ENCODE results near the gene PLEKHG4.

The PLEKHG4 gene

DNA sequence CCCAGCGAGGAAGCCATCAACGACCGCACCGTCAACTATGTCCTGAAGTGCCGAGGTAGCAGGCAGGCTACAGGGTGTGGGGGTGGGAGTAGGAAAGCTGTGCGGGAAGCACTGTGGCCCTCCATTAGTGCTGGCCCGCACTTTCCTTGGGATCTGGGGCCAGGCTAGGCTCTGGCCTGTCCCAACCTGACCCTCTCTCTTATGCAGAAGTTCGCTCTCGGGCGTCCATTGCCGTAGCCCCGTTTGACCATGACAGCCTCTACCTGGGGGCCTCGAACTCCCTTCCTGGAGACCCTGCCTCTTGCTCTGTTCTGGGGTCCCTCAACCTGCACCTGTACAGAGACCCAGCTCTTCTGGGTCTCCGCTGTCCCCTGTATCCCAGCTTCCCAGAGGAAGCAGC lies 8.6 kb downstream of the PLEKHG4 start:
- DNase-seq, result no peak

DNA sequence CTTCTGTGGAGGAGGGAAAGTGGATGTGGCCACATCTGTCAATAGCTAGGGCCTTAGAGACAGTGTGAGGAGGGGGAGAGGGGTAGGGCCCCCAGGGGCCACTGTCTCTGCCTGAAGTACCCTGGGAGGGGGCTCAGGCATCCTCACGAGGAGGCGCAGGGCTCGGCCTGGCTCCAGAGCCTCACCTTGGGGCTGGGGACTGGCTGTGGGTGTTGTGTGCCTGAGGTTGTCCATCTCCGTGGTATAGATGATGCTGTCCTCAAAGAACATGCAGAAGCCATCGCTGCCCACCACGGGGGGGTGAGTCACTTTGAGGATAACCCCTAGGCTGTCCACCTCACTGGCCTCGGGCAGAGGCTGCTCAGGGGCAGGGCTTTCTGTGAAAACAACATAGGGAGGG lies 12.1 kb downstream of the PLEKHG4 start:
- no peak for DNase-seq

DNA sequence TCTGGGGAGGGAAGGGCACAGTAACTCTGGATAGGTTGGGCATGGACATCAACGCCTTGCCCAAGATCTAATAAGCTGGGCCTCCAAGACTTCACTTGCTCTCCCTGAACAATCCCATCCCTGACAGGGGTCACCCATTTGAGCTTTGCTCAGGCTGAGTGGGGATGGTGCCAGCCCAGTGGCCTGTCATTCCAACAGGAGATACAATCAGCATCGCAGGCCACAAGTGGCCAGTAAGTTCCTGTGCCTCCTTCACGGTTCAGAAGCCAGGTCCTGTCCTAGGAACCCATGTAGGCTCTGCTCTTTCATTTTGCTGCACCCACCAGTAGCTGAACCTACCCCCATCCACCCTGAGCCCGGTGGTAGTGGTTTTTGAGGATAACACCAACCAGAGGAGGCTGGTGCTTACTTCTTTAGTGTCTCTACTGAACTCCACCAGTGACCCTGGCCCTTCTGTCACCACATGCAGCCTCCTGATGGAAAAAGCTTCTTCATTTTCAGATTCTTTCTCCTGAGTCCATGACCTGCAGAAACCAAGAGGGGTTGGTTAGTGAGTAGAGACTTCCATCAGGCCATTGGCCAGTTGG lies 14.9 kb downstream of the PLEKHG4 start:
- no peak for DNase-seq

DNA sequence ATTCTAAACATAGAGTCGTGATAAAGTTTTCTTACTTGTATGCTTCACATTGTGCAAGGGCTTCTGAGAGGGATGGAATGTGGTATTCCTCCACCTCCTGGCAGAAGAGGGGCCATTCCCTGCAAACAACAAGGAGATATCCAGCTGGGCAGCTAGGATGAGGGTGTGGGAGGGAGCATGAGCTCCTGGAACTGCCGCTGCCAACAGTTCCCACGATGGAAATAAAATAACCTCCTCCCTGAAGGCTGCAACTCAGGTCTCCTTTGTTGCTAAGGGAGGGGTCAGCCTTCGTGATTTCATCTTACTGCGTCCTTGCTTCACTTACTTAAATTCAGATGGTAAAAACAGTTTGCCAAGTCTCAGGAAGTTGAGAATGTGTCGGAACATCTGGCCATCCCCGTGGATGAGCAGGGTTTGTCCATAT lies 15.6 kb downstream of the PLEKHG4 start:
- DNase-seq, result no peak

DNA sequence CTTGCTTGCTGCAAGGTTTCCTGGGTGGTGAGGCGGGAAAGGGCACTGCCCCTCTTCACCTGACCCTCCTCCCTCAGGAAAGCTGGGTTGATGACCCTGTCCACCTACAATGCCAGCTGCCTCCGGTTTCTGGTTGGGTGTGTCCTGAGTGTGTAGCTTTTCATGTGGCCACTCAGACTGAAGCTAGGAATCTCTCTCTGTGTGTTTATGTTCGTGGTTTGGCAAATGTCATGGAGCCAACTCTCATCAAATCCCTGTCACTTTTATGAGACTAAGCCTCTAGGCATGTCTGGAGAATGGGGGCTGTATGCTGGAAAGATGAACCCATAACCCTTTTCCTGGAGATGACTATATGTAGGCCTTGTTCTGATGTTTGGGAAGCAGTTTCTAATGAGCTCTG lies 17.1 kb downstream of the PLEKHG4 start:
- DNase-seq, result no peak

DNA sequence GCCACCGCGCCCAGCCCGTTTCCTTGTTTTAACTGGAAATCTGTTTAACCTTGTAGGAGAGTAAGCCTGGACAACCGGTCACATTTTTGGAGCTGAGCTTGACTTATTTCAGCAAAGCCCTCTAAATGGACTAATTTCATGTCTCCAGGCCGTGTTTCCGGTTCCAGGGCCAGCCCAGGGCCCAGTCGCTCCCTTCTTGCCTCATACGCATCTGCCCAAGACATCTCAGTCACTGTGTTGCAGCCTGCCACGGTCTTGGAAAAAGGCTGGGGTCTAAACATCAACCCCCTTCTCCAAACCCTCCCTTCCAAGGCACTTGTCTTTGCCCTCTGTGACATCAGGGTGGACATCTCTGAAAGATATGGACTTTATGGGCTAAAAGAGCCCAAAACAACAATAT lies 18.9 kb downstream of the PLEKHG4 start:
- DNase-seq, result no peak

DNA sequence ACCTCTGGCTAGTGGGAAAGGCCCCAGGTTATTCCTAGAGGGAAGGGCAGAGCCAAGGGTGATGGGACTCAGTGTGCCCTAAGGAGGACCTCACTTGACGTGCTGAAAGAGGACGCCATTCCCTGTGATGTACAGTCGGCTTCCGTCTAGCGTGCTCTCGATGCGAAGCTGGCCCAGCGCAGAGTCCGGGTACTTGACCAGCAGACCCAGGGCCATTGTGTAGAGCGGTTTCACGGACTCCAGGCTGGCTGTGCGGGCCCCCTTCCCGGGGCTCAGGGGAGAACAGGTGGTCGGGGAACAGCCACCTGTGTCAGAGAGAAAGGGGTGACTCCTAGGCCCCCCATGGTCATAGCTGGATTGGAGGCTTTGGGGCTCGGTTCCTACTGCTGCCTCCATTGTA lies 19.9 kb downstream of the PLEKHG4 start:
- DNase-seq, result no peak

DNA sequence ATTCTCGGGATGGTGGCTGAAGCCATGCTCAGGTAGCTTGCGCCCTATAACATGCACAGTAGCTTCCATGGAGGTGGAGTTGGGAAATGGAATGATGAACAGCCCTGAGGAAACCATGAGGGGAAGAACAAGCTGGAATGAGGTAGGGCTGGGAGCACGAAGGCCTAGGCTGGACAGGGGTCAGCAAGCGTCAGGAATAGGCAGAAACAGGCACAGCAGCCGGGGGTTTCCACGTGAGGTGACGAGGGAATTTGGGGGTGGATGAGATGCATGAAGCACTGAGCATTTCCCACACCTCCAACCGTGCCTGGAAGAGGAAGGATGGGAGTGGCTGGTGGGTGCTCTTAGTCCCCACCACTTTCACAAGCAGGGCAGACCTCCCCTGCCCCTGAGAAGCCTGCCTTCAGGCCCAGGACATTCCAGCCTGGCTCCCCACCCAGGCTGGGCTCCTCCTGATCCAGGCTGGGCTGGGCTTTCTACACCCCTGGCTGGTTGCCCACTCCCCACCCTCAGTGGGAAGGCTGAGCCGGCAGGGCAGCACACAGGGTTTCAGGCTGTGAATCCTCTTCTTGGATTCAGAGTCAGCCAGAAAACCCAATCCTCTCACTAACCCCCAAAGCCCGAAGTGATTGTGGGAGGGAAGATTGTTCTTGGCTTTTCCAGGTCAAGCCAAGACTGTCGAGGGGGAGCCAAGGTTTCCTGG lies 21.9 kb downstream of the PLEKHG4 start:
- DNase-seq, result no peak

DNA sequence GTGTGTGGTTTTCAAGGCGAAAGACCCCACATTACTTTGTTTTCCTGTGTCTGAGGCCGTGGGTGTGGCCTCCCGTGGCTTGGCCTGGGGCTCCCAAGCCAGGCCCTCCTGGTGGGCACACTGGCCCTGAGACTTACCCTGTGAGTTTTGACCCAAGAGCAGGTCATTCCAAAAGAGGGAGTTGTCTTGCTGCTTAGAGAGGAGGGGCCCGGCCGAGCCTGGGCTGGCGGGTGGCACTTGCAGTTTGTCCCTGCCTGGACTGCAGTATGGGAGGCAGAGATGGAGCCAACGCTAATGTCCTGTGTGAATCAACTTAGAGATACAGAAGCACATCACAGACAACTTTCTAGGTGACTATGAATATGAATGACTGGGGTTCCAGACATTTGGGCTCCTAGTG lies 22.7 kb downstream of the PLEKHG4 start:
- no peak for DNase-seq

DNA sequence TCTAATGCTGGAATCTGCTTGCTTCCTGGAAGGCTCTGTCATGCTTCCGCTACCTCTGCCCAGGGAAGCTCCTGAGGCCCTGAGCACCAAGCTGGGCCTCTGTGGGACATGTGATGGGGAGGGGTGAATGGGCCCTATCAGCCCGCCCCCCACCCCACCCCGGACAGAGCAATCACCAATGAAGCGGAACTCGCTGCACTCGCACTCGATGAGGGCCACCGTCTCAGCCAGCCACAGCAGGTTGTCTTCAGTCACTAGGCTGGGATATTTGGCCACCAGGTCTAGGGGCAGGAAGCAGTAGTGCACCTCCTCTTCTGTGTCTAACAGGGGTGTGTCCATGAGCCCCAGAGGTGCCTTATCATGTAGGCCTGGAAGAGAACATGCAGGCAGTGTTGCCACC lies 23.6 kb downstream of the PLEKHG4 start:
- DNase-seq, result no peak

DNA sequence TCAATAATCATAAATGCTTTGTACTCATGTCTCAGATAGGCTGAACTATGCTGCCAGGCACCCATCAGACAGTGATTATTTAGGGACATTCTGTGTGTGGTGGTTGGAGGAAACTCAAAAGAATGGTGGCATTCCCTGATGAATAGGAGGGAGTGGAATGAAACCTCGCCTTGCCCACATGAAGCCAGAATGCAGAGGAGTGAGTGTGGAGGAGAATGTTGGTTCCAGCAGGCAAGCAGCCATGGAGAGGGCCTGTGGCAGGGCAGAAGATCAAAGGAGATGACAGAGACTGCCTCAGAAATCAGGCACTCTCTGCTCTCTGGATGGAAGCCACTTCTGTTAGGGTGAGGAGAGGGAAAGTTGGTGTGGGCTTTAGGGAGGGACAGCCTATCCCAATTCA lies 24.7 kb downstream of the PLEKHG4 start:
- no peak for DNase-seq

DNA sequence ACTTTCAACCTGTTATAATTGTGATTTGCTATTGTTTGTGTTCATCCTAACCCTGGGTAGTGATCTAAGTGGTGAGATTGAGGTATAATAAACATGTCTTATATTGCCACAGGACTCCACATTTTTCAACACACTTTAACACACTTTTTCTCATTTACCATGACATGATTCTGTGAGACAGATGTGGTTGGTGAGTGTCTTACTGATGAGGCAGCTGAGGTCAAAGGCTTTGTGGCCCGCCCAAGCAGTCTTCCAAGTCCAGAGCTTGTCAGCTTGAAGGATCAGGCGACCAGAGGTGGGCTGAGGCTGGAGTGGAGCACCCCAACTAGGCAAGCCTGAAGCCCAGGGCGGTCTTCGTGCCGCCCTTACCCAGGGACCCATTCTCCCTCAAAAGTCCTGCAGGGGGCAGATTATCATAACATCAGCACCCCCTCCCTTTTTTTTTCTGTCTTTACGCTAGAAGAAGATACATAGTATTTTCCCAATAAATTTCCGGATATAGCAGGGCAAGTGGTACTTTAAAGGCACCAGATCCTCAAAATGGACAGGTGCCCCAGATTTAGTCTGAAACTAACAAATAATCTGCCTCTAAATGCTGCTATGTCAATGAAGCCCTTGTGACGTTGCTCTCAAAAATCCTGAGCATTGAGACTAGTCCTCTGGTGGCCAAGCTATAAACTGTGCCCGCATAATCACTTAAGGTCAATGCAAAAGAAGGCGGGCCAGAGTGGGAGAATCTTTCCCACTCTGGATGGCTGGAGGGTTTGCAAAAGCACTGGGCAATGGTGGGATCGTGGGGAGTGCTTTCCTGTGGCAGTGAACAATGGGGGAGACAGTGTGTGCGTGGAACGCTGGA lies 26.1 kb downstream of the PLEKHG4 start:
- no peak for DNase-seq

DNA sequence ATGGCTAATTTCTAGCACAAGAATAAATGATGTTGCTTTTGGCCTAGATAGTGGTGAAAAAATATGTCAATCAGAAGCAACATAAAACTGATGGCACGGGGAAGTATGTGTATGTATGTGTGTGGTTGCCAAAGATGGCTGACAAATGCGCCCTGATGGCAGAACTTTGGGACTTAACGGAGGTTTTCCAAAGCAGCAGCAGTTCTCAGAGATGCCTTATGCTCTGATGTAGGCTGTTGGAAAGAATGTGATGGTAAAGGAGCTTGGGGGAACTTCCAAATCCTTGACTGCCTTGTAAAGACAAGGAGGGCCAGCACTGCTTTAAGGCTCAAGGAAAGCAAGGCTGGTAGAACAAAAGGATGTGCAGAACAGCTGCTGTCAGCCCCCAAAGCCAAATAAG lies 31.2 kb downstream of the PLEKHG4 start:
- no peak for DNase-seq

DNA sequence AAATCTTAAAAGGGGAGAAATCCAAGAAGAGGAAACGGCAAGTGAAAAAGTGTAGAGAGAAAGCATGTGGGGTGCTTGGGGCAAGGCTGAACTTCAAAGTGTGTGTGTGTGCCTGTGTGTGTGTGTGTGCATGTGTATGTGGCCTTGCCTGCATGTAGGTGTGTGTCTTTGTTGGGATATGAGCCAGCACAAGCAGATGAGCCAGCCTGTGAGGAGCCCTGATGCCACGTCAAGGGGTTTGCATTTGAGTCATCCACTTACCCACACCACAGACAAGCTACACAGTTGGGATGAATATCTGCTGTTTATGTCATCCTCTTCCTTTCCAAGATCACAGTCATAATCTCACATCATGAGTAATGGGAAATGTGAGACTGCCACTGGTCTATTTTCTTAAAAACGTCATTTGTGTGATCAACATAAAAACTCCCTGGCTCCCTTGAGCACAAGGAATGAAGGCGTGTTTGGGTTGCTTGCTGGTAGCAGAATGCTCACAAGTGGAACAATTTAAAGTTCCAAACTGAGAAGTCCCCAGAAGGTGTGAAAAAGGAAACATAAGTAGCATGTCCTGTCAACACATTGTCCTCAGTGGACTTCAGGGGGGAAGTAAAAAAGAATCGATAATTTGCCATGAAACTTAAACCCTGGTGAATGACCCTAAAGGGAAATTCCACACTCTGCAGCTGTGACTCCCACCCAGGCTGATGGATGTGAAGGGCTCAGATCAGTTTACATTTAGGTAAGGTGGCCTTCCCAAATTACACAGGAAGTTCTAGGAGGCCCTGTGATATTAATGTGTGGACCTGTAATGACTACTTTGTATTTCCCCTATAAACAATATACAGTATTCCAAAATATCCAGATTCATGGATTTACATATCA lies 32.5 kb downstream of the PLEKHG4 start:
- no peak for DNase-seq

DNA sequence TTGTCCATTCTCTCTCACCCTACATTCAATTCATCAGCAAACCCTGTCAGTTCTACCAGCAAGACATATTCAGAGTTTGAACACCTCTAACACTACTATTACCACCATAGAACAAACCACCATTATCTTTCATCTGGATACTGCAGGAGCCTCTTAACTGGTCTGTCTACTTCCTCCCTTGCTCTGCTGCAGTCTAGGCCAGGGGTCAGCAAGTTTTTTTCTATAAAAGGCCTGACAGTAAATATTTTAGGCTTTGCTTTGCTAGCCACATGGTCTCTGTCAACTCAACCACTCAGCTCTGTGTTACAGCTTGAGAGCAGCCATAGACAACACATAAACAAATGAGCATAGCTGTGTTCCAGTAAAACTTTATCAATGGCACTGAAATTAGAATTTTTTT lies 33.4 kb downstream of the PLEKHG4 start:
- no peak for DNase-seq

DNA sequence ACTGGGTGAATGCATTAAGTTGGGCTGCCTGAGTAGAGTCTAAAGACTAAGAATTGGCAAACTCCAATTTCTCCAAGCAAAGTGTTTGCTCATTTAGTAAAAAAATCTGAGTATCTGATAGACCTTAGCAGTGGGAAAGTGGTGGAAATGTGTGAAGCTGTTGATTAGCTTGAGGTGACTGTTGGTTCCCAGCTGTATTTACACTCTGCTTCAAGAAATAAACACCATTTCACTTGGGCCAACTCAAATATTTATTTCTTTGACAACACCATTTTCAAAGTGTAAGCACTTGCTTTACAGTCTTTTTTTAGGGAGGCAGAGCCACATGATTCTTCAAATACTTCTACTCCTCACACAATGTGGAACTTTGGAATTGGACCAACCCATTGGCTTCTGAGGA lies 38.5 kb downstream of the PLEKHG4 start:
- no peak for DNase-seq

DNA sequence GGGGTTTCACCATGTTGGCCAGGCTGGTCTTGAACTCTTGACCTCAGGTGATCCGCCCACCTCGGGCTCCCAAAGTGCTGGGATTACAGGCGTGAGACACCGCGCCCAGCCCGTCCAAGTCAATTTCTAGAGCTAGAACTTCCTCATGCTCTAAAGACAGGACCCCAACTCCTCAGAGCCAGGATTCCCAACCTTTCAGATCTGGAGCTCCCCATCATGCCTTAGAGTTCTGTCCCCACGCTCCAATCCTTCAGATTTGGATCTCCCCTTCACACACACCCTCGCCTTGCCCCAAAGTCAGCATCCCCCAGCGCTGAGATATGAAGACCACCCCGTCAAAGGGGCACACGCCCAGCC lies 46.8 kb downstream of the PLEKHG4 start:
- DNase-seq, result no peak

DNA sequence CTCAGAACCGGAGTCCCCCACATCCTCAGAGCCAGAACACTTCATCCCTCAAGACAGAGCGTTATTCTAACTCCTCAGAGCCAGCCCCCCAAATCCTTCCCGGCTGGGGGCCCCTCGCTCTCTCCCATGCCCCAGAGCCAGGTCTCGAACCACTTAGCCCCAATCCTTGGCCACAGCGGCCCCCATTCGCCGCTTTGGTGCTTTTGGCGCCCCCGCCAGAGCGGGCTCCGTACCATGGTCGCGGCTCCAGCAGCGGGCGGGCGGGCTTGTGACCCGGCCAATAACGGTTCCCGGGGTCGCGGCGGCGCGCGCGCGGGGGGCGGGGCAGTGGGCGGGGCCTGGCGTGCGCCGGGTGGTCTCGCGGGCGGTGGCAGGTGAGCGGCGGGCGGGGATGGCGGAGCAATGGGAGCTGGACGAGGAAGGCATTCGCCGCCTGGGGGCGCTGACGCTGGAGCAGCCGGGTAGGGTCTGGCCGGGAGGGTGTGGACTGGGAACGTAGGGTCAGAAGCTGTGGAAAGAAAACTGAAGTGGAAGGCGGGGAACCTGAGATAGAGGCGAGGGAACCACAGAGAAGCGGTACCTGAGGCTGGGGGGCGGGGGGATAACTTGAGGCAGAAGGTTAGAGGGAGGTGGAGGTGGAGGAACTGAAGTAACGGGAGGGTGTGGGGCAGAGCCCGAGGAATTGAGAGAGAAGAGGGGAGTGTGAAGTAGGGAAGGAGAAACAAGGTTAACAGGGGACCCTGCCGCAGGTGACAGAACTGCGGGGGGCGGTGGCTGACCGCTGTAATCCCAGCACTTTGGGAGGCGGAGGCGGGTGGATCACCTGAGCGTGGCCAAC lies 47.4 kb downstream of the PLEKHG4 start, which contains the start of the genes KCTD19 and LRRC36:
Gene KCTD19 (minus strand): TSS at position 270 of the 838 bp plus-strand sequence. CDS start 34 bp downstream, at position 236.
Gene LRRC36 (plus strand): TSS at position 344 of the 838 bp plus-strand sequence. CDS start 48 bp downstream, at position 392.
- peak; percentile 56 to 69 for DNase-seq

DNA sequence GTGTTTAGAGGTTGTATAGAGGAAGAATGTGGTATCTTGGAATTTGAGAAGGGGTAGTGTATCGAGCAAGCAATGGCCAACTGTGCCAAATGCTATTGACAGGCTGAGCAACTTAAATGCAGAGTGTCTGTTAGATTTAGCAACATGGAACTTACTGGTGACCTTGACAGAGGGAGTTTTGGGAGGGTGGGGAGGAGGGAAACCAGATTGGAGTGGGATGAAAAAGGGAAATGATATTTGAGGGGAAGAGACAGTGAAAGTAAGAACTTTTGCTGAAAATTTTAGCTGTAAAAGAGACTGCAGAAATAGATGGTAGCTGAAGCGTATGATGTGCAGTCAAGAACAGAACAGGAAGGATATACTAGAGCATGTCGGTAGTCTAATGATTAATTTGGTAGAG lies 48.4 kb downstream of the PLEKHG4 start:
- no peak for DNase-seq

DNA sequence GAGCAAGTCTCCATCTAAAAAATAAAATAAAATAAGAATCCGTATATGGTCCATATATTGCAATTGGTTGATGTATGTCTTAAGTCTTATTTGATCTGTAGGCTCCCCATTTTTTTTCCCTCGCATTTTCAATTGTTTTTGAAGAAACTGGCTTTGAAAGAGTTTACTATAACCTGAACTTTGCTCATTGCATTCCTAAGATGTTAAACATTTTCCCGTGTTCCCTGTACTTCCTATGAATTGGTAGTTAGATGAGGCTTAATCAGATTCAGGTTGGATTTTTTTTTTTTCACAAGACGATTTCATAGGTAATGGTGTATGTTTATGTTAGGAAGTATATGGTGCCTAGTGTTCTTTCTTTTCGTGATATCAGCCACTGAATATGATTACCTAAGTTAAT lies 50.6 kb downstream of the PLEKHG4 start:
- DNase-seq, result no peak

DNA sequence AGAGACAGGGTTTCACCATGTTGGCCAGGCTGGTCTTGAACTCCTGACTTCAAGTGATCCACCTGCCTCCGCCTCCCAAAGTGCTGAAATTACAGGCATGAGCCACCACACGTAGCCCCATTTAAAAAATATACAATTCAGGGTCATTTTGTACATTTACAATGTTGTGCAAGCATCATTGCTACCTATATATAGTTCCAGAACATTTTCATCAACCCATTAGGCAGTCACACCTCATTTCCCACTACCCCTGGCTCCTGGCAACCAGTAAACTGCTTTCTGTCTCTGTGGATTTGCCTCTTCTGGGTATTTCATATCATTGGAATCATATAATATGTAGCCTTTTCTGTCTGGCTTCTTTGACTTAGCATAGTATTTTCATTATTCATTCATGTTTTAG lies 54.0 kb downstream of the PLEKHG4 start:
- DNase-seq, result no peak

DNA sequence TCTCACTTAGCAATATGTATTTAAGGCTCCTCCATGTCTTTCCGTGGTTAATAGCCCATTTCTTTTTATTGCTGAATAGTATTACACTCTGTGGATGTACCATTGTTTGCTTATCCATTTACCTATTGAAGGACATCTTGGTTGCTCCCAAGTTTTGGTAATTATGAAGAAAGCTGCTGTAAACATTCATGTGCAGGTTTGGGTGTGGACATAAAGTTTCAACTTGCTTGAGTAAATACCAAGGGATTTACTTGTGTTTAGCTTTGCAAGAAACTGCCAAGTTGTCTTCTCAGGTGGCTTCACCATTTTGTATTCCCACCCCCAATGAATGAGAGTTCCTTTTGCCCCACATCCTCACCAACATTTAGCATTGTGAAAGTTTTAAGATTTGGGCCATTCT lies 56.8 kb downstream of the PLEKHG4 start:
- no peak for DNase-seq
